Panc1 (cell line): Measurements from ENCODE around the gene PARVB. TPM values are rescaled to one million over a fixed set of nuclear protein-coding genes. Genes with fewer than 3 reads are reported as not detected.

ENCODE experiments used
- ATAC-seq: fragments of 200-7000 bp; cut with Tn5 transposase; 2 replicates; pipeline ENCODE4 v1.9.1; 2020; ENCODE audit warnings: mild to moderate bottlenecking, moderate library complexity
- BruUV-seq: library from RNA; stranded (reverse); fragments of 400-500 nt; replicated peaks from 2 replicates; lab custom pipeline; 2021; lab: Mats Ljungman, UMichigan
- CTCF ChIA-PET: fragments of 300-600 bp; sonication (Branson Sonifier 250); formaldehyde crosslinking; loops from one replicate; lab custom pipeline; 2022; ENCODE audit warnings: antibody characterized with exemption; lab: Charles Lee
- POLR2A ChIA-PET: fragments of 300-600 bp; sonication (Branson Sonifier 250); formaldehyde crosslinking; loops from one replicate; lab custom pipeline; 2022; ENCODE audit warnings: antibody characterized with exemption; lab: Charles Lee
- DNase-seq: peaks from one replicate; pipeline ENCODE4 v3.0.0-alpha.2; 2010; ENCODE audit warnings: low read depth, low spot score
- H3K27ac ChIP-seq: 2 replicates; pipeline ENCODE4 v1.5.1; 2011; ENCODE audit warnings: mild to moderate bottlenecking, low read length, inconsistent platforms
- H3K27me3 ChIP-seq: fragments of 200-500 bp; sonication (Bioruptor generic); 2 replicates; pipeline ENCODE4 v1.6.0; 2014; ENCODE audit warnings: low read length, inconsistent platforms; ENCODE audit not compliant: control insufficient read depth, insufficient read depth
- H3K36me3 ChIP-seq: fragments of 200-500 bp; sonication (Bioruptor generic); 2 replicates; pipeline ENCODE4 v1.5.1; 2014; ENCODE audit warnings: inconsistent platforms, mild to moderate bottlenecking, low read length, moderate library complexity; ENCODE audit not compliant: control insufficient read depth, insufficient read depth
- H3K4me1 ChIP-seq: 2 replicates; pipeline ENCODE4 v1.5.1; 2011; ENCODE audit warnings: inconsistent platforms, mild to moderate bottlenecking, low read length, moderate library complexity; ENCODE audit not compliant: control insufficient read depth, insufficient read depth
- H3K4me3 ChIP-seq, 2 experiments: 2 replicates each; pipeline ENCODE4 v1.5.1; 2011 to 2012; ENCODE audit warnings: low read depth in 2 of 2, low read length in 2 of 2, mild to moderate bottlenecking in 2 of 2, inconsistent platforms in 1 of 2, moderate library complexity in 1 of 2
- H3K9me3 ChIP-seq: fragments of 200-500 bp; sonication (Bioruptor generic); 2 replicates; pipeline ENCODE4 v1.5.1; 2014; ENCODE audit warnings: low read depth, mild to moderate bottlenecking, inconsistent platforms, low read length, moderate library complexity; ENCODE audit not compliant: control insufficient read depth, insufficient read depth
- POLR2AphosphoS5 ChIP-seq: IDR thresholded peaks from 2 replicates; pipeline ENCODE4 v1.6.1; 2012; ENCODE audit warnings: mild to moderate bottlenecking, low read depth, low read length, moderate library complexity
- SIN3A ChIP-seq: IDR thresholded peaks from 2 replicates; pipeline ENCODE4 v1.6.1; 2012; ENCODE audit warnings: low read depth, mild to moderate bottlenecking, low read length, moderate library complexity, borderline replicate concordance; ENCODE audit not compliant: insufficient read depth
- TCF7L2 ChIP-seq: IDR thresholded peaks from 2 replicates; pipeline ENCODE4 v1.6.1; 2011; ENCODE audit warnings: mild to moderate bottlenecking, low read depth, low read length, inconsistent platforms
- in situ Hi-C: cut with HindIII; loops from 2 replicates; pipeline ENCODE4 v1.10.0; 2016; ENCODE audit warnings: low sequenced_read_pairs, low pct_unique_long_range_greater_than_20kb
- intact Hi-C: fragments of 100-400 bp; cut with micrococcal nuclease; formaldehyde crosslinking; loops from one replicate; pipeline ENCODE4 v1.10.0; 2022; ENCODE audit not compliant: unreplicated experiment
- total RNA-seq: library from RNA; stranded (reverse); gene quantifications from one replicate; pipeline ENCODE4 v1.2.1, GENCODE V29; 2021; ENCODE audit not compliant: unreplicated experiment
- TF ChIP-seq, protein P1 (sequence below), 2 experiments: IDR thresholded peaks; 2 replicates each; pipeline ENCODE4 v1.6.1; 2011 to 2012; ENCODE audit warnings: low read depth in 2 of 2, control low read depth in 1 of 2, low read length in 1 of 2, mild to moderate bottlenecking in 1 of 2, moderate library complexity in 1 of 2; ENCODE audit not compliant: insufficient read depth in 1 of 2
- TF ChIP-seq, protein P2 (sequence below): fragments of 450-650 bp; IDR thresholded peaks from 2 replicates; pipeline ENCODE4 v1.5.1; 2017; ENCODE audit warnings: mild to moderate bottlenecking

PARVB gene
- total RNA-seq, 1 experiment from 2014 or later = 28.1 TPM

DNA sequence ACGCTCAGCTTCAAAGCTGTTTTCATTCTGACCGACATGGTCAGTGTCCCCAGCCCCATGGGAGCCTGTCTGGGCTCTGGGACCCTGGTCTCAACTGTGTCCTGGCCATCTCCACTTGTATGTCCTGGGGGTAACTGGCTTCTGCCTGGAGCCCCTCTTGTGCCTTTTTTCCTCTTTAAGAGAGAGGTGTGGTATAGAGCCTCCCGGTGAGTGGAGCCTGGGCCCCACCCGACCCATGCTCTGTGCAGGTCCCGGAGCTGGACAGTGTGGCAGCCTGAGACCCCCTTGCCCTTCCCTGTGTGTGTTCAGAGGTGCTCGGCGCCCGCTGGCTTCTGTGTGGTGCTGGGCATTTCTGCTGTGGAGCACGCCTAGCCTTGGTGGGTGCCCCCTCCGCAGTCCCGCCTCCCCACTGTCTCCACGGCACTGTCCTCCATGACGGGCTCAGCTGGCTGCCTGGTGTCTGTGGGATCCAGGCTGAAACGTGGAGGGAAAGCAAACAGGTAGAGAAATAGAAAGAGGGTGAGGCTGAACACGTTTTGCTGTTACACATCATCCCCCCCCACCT, 74.9 kb downstream of the PARVB start:
- H3K9me3 ChIP-seq = no peaks in the 10 kb centered on the region
- BruUV-seq = no TSS peak
- ATAC-seq (no peak), DNase-seq (no peak)
- ChIA-PET POLR2A (no interaction called here), CTCF (no interaction called here)
- no peak for TF ChIP-seq TCF7L2
- TF ChIP-seq, protein P1, sequence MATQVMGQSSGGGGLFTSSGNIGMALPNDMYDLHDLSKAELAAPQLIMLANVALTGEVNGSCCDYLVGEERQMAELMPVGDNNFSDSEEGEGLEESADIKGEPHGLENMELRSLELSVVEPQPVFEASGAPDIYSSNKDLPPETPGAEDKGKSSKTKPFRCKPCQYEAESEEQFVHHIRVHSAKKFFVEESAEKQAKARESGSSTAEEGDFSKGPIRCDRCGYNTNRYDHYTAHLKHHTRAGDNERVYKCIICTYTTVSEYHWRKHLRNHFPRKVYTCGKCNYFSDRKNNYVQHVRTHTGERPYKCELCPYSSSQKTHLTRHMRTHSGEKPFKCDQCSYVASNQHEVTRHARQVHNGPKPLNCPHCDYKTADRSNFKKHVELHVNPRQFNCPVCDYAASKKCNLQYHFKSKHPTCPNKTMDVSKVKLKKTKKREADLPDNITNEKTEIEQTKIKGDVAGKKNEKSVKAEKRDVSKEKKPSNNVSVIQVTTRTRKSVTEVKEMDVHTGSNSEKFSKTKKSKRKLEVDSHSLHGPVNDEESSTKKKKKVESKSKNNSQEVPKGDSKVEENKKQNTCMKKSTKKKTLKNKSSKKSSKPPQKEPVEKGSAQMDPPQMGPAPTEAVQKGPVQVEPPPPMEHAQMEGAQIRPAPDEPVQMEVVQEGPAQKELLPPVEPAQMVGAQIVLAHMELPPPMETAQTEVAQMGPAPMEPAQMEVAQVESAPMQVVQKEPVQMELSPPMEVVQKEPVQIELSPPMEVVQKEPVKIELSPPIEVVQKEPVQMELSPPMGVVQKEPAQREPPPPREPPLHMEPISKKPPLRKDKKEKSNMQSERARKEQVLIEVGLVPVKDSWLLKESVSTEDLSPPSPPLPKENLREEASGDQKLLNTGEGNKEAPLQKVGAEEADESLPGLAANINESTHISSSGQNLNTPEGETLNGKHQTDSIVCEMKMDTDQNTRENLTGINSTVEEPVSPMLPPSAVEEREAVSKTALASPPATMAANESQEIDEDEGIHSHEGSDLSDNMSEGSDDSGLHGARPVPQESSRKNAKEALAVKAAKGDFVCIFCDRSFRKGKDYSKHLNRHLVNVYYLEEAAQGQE (IDR thresholded peaks at IDR 0.05; ENCODE audit: insufficient read depth in 1 of 2, low read depth in 2 of 2, low read length in 1 of 2) = no peak
- TF ChIP-seq POLR2AphosphoS5 = no peak
- no peak for TF ChIP-seq SIN3A
- TF ChIP-seq, protein P2, sequence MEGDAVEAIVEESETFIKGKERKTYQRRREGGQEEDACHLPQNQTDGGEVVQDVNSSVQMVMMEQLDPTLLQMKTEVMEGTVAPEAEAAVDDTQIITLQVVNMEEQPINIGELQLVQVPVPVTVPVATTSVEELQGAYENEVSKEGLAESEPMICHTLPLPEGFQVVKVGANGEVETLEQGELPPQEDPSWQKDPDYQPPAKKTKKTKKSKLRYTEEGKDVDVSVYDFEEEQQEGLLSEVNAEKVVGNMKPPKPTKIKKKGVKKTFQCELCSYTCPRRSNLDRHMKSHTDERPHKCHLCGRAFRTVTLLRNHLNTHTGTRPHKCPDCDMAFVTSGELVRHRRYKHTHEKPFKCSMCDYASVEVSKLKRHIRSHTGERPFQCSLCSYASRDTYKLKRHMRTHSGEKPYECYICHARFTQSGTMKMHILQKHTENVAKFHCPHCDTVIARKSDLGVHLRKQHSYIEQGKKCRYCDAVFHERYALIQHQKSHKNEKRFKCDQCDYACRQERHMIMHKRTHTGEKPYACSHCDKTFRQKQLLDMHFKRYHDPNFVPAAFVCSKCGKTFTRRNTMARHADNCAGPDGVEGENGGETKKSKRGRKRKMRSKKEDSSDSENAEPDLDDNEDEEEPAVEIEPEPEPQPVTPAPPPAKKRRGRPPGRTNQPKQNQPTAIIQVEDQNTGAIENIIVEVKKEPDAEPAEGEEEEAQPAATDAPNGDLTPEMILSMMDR = no peak
- no peaks in the 10 kb centered on the region for H3K4me1 ChIP-seq
- H3K36me3 ChIP-seq = no peaks in the 10 kb centered on the region
- in situ Hi-C loops (no loop called here), intact Hi-C loops (no loop called here)
- no peak overlapping the region for H3K4me3 ChIP-seq
- H3K27me3 ChIP-seq = no peaks in the 10 kb centered on the region
- H3K27ac ChIP-seq = no peak overlapping the region

DNA sequence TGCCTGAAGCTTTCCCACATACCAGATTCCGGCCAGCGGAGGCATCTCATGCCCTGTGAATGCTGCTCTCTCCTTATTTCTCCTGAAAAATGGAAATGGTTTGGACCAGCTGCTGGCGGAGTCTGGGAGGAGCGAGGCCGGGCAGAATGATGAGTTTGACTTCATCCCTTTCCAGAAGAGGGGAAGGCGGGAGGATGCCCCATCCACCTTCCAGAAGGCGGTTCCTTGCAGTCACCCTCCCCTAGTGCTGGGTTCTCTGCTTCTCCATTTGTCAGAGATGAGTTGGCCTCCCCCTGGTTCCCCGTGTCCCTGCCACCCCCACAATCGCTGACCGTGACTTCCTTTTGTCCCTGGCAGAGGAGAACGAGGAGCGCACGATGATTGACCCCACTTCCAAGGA, 75.6 kb downstream of the PARVB start:
- no peak overlapping the region for H3K27ac ChIP-seq
- no TSS peak for BruUV-seq
- H3K4me3 ChIP-seq = no peak overlapping the region
- DNase-seq = no peak
- POLR2A ChIA-PET = no interaction called here
- intact Hi-C loops (no loop called here), in situ Hi-C loops (no loop called here)
- ATAC-seq = no peak
- no peak for TF ChIP-seq TCF7L2
- no peak for TF ChIP-seq POLR2AphosphoS5
- TF ChIP-seq, protein P2 = no peak
- TF ChIP-seq, protein P1 (IDR thresholded peaks at IDR 0.05; ENCODE audit: insufficient read depth in 1 of 2, low read depth in 2 of 2, low read length in 1 of 2) = no peak
- no peak for TF ChIP-seq SIN3A
- H3K27me3 ChIP-seq = no peaks in the 10 kb centered on the region
- CTCF ChIA-PET = no interaction called here
- no peaks in the 10 kb centered on the region for H3K9me3 ChIP-seq
- H3K36me3 ChIP-seq = no peaks in the 10 kb centered on the region
- no peaks in the 10 kb centered on the region for H3K4me1 ChIP-seq
